IMR-90 (cell line): ENCODE data around the gene IGF1. TPM values are rescaled to one million over a fixed set of nuclear protein-coding genes. Genes with fewer than 3 reads are reported as not detected.
"Not testable (repeated sequence)": the region's sequence is repeated elsewhere in the genome, so short reads cannot be mapped to it uniquely, and the experiment has no call there.

ENCODE experiments used
- ATAC-seq: fragments of 200-7000 bp; cut with Tn5 transposase; 2 replicates; pipeline ENCODE4 v1.9.1; 2020; ENCODE audit warnings: low read depth, mild to moderate bottlenecking, moderate library complexity
- BruUV-seq: library from RNA; stranded (reverse); fragments of 400-500 nt; replicated peaks from 2 replicates; lab custom pipeline; 2021; lab: Mats Ljungman, UMichigan
- CTCF ChIA-PET: fragments of 300-600 bp; formaldehyde crosslinking; extraction: SDS; loops from one replicate; lab custom pipeline; 2021; ENCODE audit warnings: antibody characterized with exemption; lab: Yijun Ruan, JAX
- POLR2A ChIA-PET: fragments of 300-600 bp; sonication (Branson Sonifier 250); formaldehyde crosslinking; loops from one replicate; lab custom pipeline; 2022; ENCODE audit warnings: antibody characterized with exemption; ENCODE audit not compliant: unreplicated experiment; lab: Charles Lee
- DNase-seq: peaks from one replicate; pipeline ENCODE4 v3.0.0; 2013
- H2AFZ ChIP-seq: replicated peaks from 2 replicates; pipeline ENCODE3; 2013; ENCODE audit warnings: low read length, mild to moderate bottlenecking; ENCODE audit not compliant: poor library complexity
- H2AK5ac ChIP-seq: 2 replicates; pipeline ENCODE4 v1.6.1; 2013; ENCODE audit warnings: low read depth, low read length, inconsistent platforms
- H2AK9ac ChIP-seq: replicated peaks from 2 replicates; pipeline ENCODE3; 2013; ENCODE audit warnings: mild to moderate bottlenecking, low read depth, low read length, moderate library complexity; ENCODE audit not compliant: poor library complexity
- H2BK120ac ChIP-seq: 2 replicates; pipeline ENCODE4 v1.6.1; 2013; ENCODE audit warnings: low read depth, low read length, inconsistent platforms
- H2BK15ac ChIP-seq: 3 replicates; pipeline ENCODE4 v1.6.1; 2013; ENCODE audit warnings: low read depth, low read length, inconsistent platforms
- H2BK20ac ChIP-seq: 2 replicates; pipeline ENCODE4 v1.6.1; 2013; ENCODE audit warnings: low read depth, mild to moderate bottlenecking, inconsistent platforms, low read length, moderate library complexity
- H2BK5ac ChIP-seq: 2 replicates; pipeline ENCODE4 v1.6.1; 2013; ENCODE audit warnings: mild to moderate bottlenecking, low read depth, low read length, inconsistent platforms; ENCODE audit not compliant: poor library complexity, severe bottlenecking
- H3K14ac ChIP-seq: replicated peaks from 2 replicates; pipeline ENCODE4 v1.6.1; 2013; ENCODE audit warnings: low read depth, low read length, inconsistent platforms
- H3K18ac ChIP-seq: 2 replicates; pipeline ENCODE4 v1.6.1; 2013; ENCODE audit warnings: low read depth, low read length, control low read depth
- H3K23ac ChIP-seq: 2 replicates; pipeline ENCODE4 v1.6.1; 2013; ENCODE audit warnings: low read depth, low read length, inconsistent platforms
- H3K27ac ChIP-seq: 2 replicates; pipeline ENCODE4 v1.5.1; 2013; ENCODE audit warnings: mild to moderate bottlenecking, control low read depth, low read length; ENCODE audit not compliant: insufficient read depth
- H3K27me3 ChIP-seq: 2 replicates; pipeline ENCODE4 v1.6.1; 2013; ENCODE audit warnings: low read length; ENCODE audit not compliant: control insufficient read depth, insufficient read depth
- H3K36me3 ChIP-seq: 2 replicates; pipeline ENCODE4 v1.6.1; 2013; ENCODE audit warnings: low read length, mixed read lengths; ENCODE audit not compliant: control insufficient read depth, insufficient read depth
- H3K4ac ChIP-seq: 2 replicates; pipeline ENCODE4 v1.6.1; 2013; ENCODE audit warnings: low read depth, low read length, inconsistent platforms
- H3K4me1 ChIP-seq: 2 replicates; pipeline ENCODE4 v1.6.1; 2013; ENCODE audit warnings: low read length, mixed read lengths; ENCODE audit not compliant: control insufficient read depth, insufficient read depth
- H3K4me2 ChIP-seq: 2 replicates; pipeline ENCODE4 v1.6.1; 2013; ENCODE audit warnings: low read depth, mild to moderate bottlenecking, control low read depth, low read length, moderate library complexity
- H3K4me3 ChIP-seq: 2 replicates; pipeline ENCODE4 v1.5.1; 2013; ENCODE audit warnings: low read depth, mild to moderate bottlenecking, control low read depth, low read length, moderate library complexity; ENCODE audit not compliant: insufficient read depth
- H3K56ac ChIP-seq: 2 replicates; pipeline ENCODE4 v1.6.1; 2013; ENCODE audit warnings: low read length, inconsistent platforms; ENCODE audit not compliant: insufficient read depth; ENCODE audit errors: extremely low read depth
- H3K79me1 ChIP-seq, 2 experiments: 2 replicates each; pipeline ENCODE4 v1.6.1; 2013; ENCODE audit warnings: low read length in 2 of 2, inconsistent platforms in 1 of 2, low read depth in 1 of 2
- H3K9ac ChIP-seq: 2 replicates; pipeline ENCODE4 v1.6.1; 2013; ENCODE audit warnings: low read depth, low read length, control low read depth
- H3K9me1 ChIP-seq: 2 replicates; pipeline ENCODE4 v1.6.1; 2013; ENCODE audit warnings: low read length, inconsistent platforms; ENCODE audit not compliant: insufficient read depth
- H3K9me3 ChIP-seq: 2 replicates; pipeline ENCODE4 v1.6.1; 2013; ENCODE audit warnings: low read length; ENCODE audit not compliant: control insufficient read depth, insufficient read depth
- H4K20me1 ChIP-seq: 2 replicates; pipeline ENCODE4 v1.6.1; 2013; ENCODE audit warnings: low read length, inconsistent platforms; ENCODE audit not compliant: insufficient read depth
- H4K5ac ChIP-seq: 2 replicates; pipeline ENCODE4 v1.6.1; 2013; ENCODE audit warnings: mild to moderate bottlenecking, low read depth, low read length, control low read depth
- H4K8ac ChIP-seq, 2 experiments: 2 replicates each; pipeline ENCODE4 v1.6.1; 2013; ENCODE audit warnings: low read depth in 2 of 2, low read length in 2 of 2, control low read depth in 1 of 2, inconsistent platforms in 1 of 2
- H4K91ac ChIP-seq: 2 replicates; pipeline ENCODE4 v1.6.1; 2013; ENCODE audit warnings: low read depth, low read length, inconsistent platforms; ENCODE audit not compliant: insufficient read depth
- WGBS, 2 experiments: methylation state at CpG; one replicate each; pipeline versions ENCODE4 v1.1.5 to v1.1.7; 2013; ENCODE audit warnings: missing lambda C conversion rate in 2 of 2; ENCODE audit not compliant: insufficient read length in 1 of 2; ENCODE audit errors: extremely low coverage in 2 of 2; 5-methylcytosine and 5-hydroxymethylcytosine counted together
- dilution Hi-C: fragments of 300-500 bp; cut with HindIII; formaldehyde crosslinking; loops from one replicate; pipeline ENCODE4 v1.14.3; 2018; ENCODE audit warnings: low sequenced_read_pairs; ENCODE audit not compliant: unreplicated experiment
- in situ Hi-C: fragments of 300-500 bp; cut with MboI; formaldehyde crosslinking; loops from 3 replicates; pipeline ENCODE4 v1.14.3; 2019; ENCODE audit warnings: low sequenced_read_pairs, inconsistent platforms, mixed read lengths
- intact Hi-C: fragments of 100-400 bp; cut with micrococcal nuclease; formaldehyde crosslinking; loops from 2 replicates; pipeline ENCODE4 v1.10.0; 2022
- polyA plus RNA-seq, 3 experiments: library from polyadenylated mRNA; depleted of rRNA; stranded (reverse); fragments of >200 nt; gene quantifications; 2 replicates each; pipeline ENCODE4 v1.2.3, GENCODE V29; 2012; ENCODE audit warnings: low replicate concordance in 1 of 3
- total RNA-seq: library from RNA; depleted of rRNA; stranded (reverse); fragments of >200 nt; gene quantifications from 2 replicates; pipeline ENCODE4 v1.2.3, GENCODE V29; 2012

Gene IGF1
- total and polyA plus RNA-seq, 2 of the 4 experiments (the other 2 are of a cell fraction), result under 0.01 to 0.12 TPM

- H2BK5ac ChIP-seq, H3K9ac ChIP-seq, H2AK5ac ChIP-seq, H3K79me1 ChIP-seq, H2AFZ ChIP-seq, H3K56ac ChIP-seq, H3K23ac ChIP-seq, H3K18ac ChIP-seq, H2AK9ac ChIP-seq, CTCF ChIA-PET, H3K27ac ChIP-seq, H3K9me3 ChIP-seq, H2BK20ac ChIP-seq, H3K9me1 ChIP-seq, POLR2A ChIA-PET, ATAC-seq, H3K4me2 ChIP-seq, H3K36me3 ChIP-seq, H4K5ac ChIP-seq, H2BK15ac ChIP-seq, H3K4me1 ChIP-seq, H3K27me3 ChIP-seq, H4K8ac ChIP-seq, dilution Hi-C loops, H3K4me3 ChIP-seq, H3K14ac ChIP-seq, DNase-seq, H2BK120ac ChIP-seq, H4K20me1 ChIP-seq, H3K4ac ChIP-seq, BruUV-seq, in situ Hi-C loops, H4K91ac ChIP-seq: not testable (repeated sequence)
- WGBS, 2 experiments, result no CpG with 5 or more reads among the region's 1 CpG
- intact Hi-C loops, result loop anchor here (10.0 kb wide), 1 partner anchor 899 kb away; no protein-coding TSS in a partner anchor
Observed at GRCh38 chr12:102354281-102354680, 126.1 kb downstream of the IGF1 start.
